ENCODE data around the gene SNX25.

SNX25 gene

DNA sequence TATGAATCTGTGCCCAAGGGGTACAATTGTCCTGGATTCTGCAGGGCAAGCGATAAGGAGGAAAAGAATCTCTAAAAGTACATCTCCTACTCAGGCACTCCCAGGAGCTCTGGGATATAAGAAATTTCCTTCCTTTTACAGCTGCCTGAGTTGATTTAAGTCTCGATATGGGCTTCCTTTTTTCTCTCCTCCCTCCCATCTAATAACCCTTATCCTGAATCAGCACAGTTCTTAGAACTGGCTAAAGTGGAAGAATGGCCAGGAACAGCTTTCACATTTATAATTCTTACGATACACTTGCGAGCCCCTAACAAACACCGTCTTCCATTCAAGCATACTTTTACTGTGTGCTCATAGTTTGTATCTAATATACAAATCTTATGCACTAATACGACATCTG, 165.2 kb downstream of the SNX25 start:
- no peak for TF ChIP-seq FOXM1 (IDR thresholded peaks at IDR 0.05; ENCODE audit: borderline replicate concordance, low read depth)
- TF ChIP-seq, protein P1, sequence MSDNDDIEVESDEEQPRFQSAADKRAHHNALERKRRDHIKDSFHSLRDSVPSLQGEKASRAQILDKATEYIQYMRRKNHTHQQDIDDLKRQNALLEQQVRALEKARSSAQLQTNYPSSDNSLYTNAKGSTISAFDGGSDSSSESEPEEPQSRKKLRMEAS (IDR thresholded peaks at IDR 0.05) = no peak
- no peak for TF ChIP-seq ZBTB7A (IDR thresholded peaks at IDR 0.05; ENCODE audit: low read depth)
- TF ChIP-seq NFIC (IDR thresholded peaks at IDR 0.05) = no peak
- no peak for TF ChIP-seq TAF1 (IDR thresholded peaks at IDR 0.05; ENCODE audit: low read depth)
- TF ChIP-seq REST (IDR thresholded peaks at IDR 0.05; ENCODE audit: low read depth) = no peak
- TF ChIP-seq EP300 (IDR thresholded peaks at IDR 0.05; ENCODE audit: borderline replicate concordance) = no peak
- TF ChIP-seq CREB1 (IDR thresholded peaks at IDR 0.05; ENCODE audit: low read depth) = no peak
- no peak for TF ChIP-seq CEBPB (IDR thresholded peaks at IDR 0.05)
- no peak for TF ChIP-seq TCF12 (IDR thresholded peaks at IDR 0.05; ENCODE audit: low read depth)
- no peak for TF ChIP-seq RAD21 (IDR thresholded peaks at IDR 0.05; ENCODE audit: low read depth)
- TF ChIP-seq TEAD4 (IDR thresholded peaks at IDR 0.05) = no peak
- no peak for TF ChIP-seq USF1 (IDR thresholded peaks at IDR 0.05)
- TF ChIP-seq EGR1 (IDR thresholded peaks at IDR 0.05) = no peak
- TF ChIP-seq YY1 (IDR thresholded peaks at IDR 0.05; ENCODE audit: low read depth) = no peak

- no peak for TF ChIP-seq TCF12 (IDR thresholded peaks at IDR 0.05; ENCODE audit: low read depth)
- no peak for TF ChIP-seq EGR1 (IDR thresholded peaks at IDR 0.05)
- TF ChIP-seq CREB1 (IDR thresholded peaks at IDR 0.05; ENCODE audit: low read depth) = no peak
- no peak for TF ChIP-seq FOXM1 (IDR thresholded peaks at IDR 0.05; ENCODE audit: borderline replicate concordance, low read depth)
- TF ChIP-seq, protein P1 (IDR thresholded peaks at IDR 0.05) = no peak
- TF ChIP-seq NFIC (IDR thresholded peaks at IDR 0.05) = no peak
- no peak for TF ChIP-seq REST (IDR thresholded peaks at IDR 0.05; ENCODE audit: low read depth)
- no peak for TF ChIP-seq TAF1 (IDR thresholded peaks at IDR 0.05; ENCODE audit: low read depth)
- no peak for TF ChIP-seq RAD21 (IDR thresholded peaks at IDR 0.05; ENCODE audit: low read depth)
- no peak for TF ChIP-seq CEBPB (IDR thresholded peaks at IDR 0.05)
- TF ChIP-seq YY1 (IDR thresholded peaks at IDR 0.05; ENCODE audit: low read depth) = no peak
- no peak for TF ChIP-seq TEAD4 (IDR thresholded peaks at IDR 0.05)
- TF ChIP-seq ZBTB7A (IDR thresholded peaks at IDR 0.05; ENCODE audit: low read depth) = no peak
- TF ChIP-seq EP300 (IDR thresholded peaks at IDR 0.05; ENCODE audit: borderline replicate concordance) = no peak
- TF ChIP-seq USF1 (IDR thresholded peaks at IDR 0.05) = no peak
These were observed 168.9 kb downstream of the SNX25 start for GRCh38 chr4:185378264-185378663.

GRCh38 chr4:185379326-185380295, 170.2 kb downstream of the SNX25 start:
- TF ChIP-seq TEAD4 (IDR thresholded peaks at IDR 0.05) (no peak), EP300 (IDR thresholded peaks at IDR 0.05; ENCODE audit: borderline replicate concordance) (no peak), FOXM1 (IDR thresholded peaks at IDR 0.05; ENCODE audit: borderline replicate concordance, low read depth) (no peak), CEBPB (IDR thresholded peaks at IDR 0.05) (no peak), CREB1 (IDR thresholded peaks at IDR 0.05; ENCODE audit: low read depth) (no peak), TAF1 (IDR thresholded peaks at IDR 0.05; ENCODE audit: low read depth) (no peak), REST (IDR thresholded peaks at IDR 0.05; ENCODE audit: low read depth) (no peak), USF1 (IDR thresholded peaks at IDR 0.05) (no peak), YY1 (IDR thresholded peaks at IDR 0.05; ENCODE audit: low read depth) (no peak), NFIC (IDR thresholded peaks at IDR 0.05) (no peak), ZBTB7A (IDR thresholded peaks at IDR 0.05; ENCODE audit: low read depth) (no peak), EGR1 (IDR thresholded peaks at IDR 0.05) (no peak)
- TF ChIP-seq, protein P1 (IDR thresholded peaks at IDR 0.05) = no peak

Measured in Ishikawa (cell line).